ENCODE data around the gene RNF182.

GRCh38 chr6:13885601-13886000 lies 39.2 kb upstream of the RNF182 start:
- TF ChIP-seq POLR2AphosphoS5 (IDR thresholded peaks at IDR 0.05) (no peak), CTCF (IDR thresholded peaks at IDR 0.05 in 8 of 11, conservative IDR thresholded peaks at IDR 0.05 in 3 of 11) (no peak)
